Measurements from ENCODE around the gene THAP4.

- TF ChIP-seq ZNF274 (IDR thresholded peaks at IDR 0.05; ENCODE audit: low read depth, low read length) (no peak), SUZ12 (IDR thresholded peaks at IDR 0.05; ENCODE audit: extremely low read depth, insufficient read depth, insufficient read length) (no peak)
Measured at GRCh38 chr2:241636182-241637017, 558 bp downstream of the THAP4 start.

Data from NT2/D1 (cell line).